Smooth muscle cell (in vitro differentiated cells): ENCODE data around the gene LTBP4. TPM values are rescaled to one million over a fixed set of nuclear protein-coding genes. Genes with fewer than 3 reads are reported as not detected.

Experiments used
- DNase-seq: peaks from one replicate; lab custom pipeline; 2025; ENCODE audit not compliant: unreplicated experiment; lab: John Stamatoyannopoulos, UW
- H2AFZ ChIP-seq: fragments of 200-600 bp; sonication (generic); 2 replicates; pipeline ENCODE4 v1.6.0; 2016; ENCODE audit warnings: antibody characterized with exemption, low read depth, mild to moderate bottlenecking
- H3F3A ChIP-seq: fragments of 200-600 bp; sonication (generic); 2 replicates; pipeline ENCODE4 v1.6.0; 2017; ENCODE audit warnings: antibody characterized with exemption, low read depth
- H3K27ac ChIP-seq: fragments of 200-600 bp; sonication (generic); 2 replicates; pipeline ENCODE4 v1.5.1; 2016; ENCODE audit warnings: low read depth, mild to moderate bottlenecking
- H3K27me3 ChIP-seq: fragments of 200-600 bp; sonication (generic); 2 replicates; pipeline ENCODE4 v1.6.1; 2016; ENCODE audit warnings: low read depth, mild to moderate bottlenecking
- H3K36me3 ChIP-seq: fragments of 200-600 bp; sonication (generic); 2 replicates; pipeline ENCODE4 v1.5.1; 2016; ENCODE audit warnings: low read depth
- H3K4me1 ChIP-seq: fragments of 200-600 bp; sonication (generic); 2 replicates; pipeline ENCODE4 v1.5.1; 2016; ENCODE audit warnings: low read depth
- H3K4me2 ChIP-seq: fragments of 200-600 bp; sonication (generic); 2 replicates; pipeline ENCODE4 v1.6.0; 2016; ENCODE audit warnings: mild to moderate bottlenecking
- H3K4me3 ChIP-seq: fragments of 200-600 bp; sonication (generic); 2 replicates; pipeline ENCODE4 v1.5.1; 2016; ENCODE audit warnings: mild to moderate bottlenecking
- H3K79me2 ChIP-seq: fragments of 200-600 bp; sonication (generic); 2 replicates; pipeline ENCODE4 v1.6.0; 2016; ENCODE audit warnings: low read depth, mild to moderate bottlenecking
- H3K9ac ChIP-seq: fragments of 200-600 bp; sonication (generic); 2 replicates; pipeline ENCODE4 v1.6.0; 2016; ENCODE audit warnings: low read depth
- H3K9me3 ChIP-seq: fragments of 200-600 bp; sonication (generic); replicated peaks from 2 replicates; pipeline ENCODE4 v1.5.1; 2016; ENCODE audit warnings: low read depth
- H4K20me1 ChIP-seq: fragments of 200-600 bp; sonication (generic); 2 replicates; pipeline ENCODE4 v1.6.0; 2016; ENCODE audit warnings: low read depth
- WGBS: methylation state at CpG from one replicate; pipeline ENCODE4 v1.1.7; 2016; ENCODE audit warnings: low lambda C conversion rate; 5-methylcytosine and 5-hydroxymethylcytosine counted together
- polyA plus RNA-seq: library from polyadenylated mRNA; unstranded; fragments of >200 nt; fragmentation: Nextera tagmentation; extraction: Ambion mirVana; gene quantifications from 2 replicates; pipeline ENCODE4 v1.2.1, GENCODE V29; 2016
- total RNA-seq: library from RNA; depleted of rRNA; stranded (reverse); fragments of >200 nt; gene quantifications from 2 replicates; pipeline ENCODE4 v1.2.3, GENCODE V29; 2014
- TF ChIP-seq, protein P1 (sequence below): fragments of 200-600 bp; sonication (generic); IDR thresholded peaks from 2 replicates; pipeline ENCODE4 v1.5.1; 2017; ENCODE audit warnings: borderline replicate concordance, mild to moderate bottlenecking, antibody characterized with exemption; ENCODE audit not compliant: insufficient read depth, poor library complexity, severe bottlenecking

The LTBP4 gene, protein sequence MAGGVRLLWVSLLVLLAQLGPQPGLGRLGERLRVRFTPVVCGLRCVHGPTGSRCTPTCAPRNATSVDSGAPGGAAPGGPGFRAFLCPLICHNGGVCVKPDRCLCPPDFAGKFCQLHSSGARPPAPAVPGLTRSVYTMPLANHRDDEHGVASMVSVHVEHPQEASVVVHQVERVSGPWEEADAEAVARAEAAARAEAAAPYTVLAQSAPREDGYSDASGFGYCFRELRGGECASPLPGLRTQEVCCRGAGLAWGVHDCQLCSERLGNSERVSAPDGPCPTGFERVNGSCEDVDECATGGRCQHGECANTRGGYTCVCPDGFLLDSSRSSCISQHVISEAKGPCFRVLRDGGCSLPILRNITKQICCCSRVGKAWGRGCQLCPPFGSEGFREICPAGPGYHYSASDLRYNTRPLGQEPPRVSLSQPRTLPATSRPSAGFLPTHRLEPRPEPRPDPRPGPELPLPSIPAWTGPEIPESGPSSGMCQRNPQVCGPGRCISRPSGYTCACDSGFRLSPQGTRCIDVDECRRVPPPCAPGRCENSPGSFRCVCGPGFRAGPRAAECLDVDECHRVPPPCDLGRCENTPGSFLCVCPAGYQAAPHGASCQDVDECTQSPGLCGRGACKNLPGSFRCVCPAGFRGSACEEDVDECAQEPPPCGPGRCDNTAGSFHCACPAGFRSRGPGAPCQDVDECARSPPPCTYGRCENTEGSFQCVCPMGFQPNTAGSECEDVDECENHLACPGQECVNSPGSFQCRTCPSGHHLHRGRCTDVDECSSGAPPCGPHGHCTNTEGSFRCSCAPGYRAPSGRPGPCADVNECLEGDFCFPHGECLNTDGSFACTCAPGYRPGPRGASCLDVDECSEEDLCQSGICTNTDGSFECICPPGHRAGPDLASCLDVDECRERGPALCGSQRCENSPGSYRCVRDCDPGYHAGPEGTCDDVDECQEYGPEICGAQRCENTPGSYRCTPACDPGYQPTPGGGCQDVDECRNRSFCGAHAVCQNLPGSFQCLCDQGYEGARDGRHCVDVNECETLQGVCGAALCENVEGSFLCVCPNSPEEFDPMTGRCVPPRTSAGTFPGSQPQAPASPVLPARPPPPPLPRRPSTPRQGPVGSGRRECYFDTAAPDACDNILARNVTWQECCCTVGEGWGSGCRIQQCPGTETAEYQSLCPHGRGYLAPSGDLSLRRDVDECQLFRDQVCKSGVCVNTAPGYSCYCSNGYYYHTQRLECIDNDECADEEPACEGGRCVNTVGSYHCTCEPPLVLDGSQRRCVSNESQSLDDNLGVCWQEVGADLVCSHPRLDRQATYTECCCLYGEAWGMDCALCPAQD (N-terminal part only)
- total RNA-seq (28.5 and 38.5 TPM in 2 replicates), polyA plus RNA-seq (170 and 188 TPM in 2 replicates)

DNA sequence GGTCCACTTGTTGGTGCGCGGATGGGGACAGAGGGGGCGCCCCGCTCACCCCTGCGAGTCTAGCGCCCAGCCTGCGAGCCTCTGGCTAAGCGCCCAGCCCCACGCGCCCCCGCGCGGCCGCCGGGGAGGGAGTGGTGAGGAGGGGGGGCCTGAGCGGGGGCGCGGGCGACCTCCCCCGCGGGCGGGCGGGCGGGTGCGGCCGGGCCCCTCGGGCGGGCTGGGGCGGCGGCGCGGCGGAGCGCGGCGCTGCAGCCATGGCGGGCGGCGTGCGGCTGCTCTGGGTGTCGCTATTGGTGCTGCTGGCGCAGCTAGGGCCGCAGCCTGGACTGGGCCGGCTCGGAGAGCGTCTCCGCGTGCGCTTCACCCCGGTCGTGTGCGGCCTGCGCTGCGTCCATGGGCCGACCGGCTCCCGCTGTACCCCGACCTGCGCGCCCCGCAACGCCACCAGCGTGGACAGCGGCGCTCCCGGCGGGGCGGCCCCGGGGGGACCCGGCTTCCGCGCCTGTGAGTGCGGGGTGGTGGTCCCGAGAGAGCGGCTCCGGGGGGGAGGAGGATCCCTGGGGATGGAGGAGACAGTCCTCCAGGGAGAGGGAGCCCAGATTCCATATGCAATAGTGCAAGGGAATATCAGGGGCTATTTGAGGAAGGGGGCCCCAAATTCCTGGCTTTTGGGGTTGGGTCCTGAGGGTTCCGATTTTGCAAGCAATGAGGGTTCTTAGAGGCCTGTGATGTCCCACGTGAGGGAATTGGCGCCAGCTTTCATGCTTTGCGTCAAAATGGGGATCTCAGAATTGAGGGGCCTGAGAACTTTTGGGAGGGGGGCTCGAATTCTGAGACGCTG lies at the start of gene LTBP4:
TSS of gene LTBP4 (plus strand) at position 236 of the 841 bp plus-strand sequence. CDS start at position 255, 19 bp downstream.
- Histone ChIP-seq H3K4me1 (peaks cover 47% of the 10 kb centered on the region), H4K20me1 (peaks cover 4% of the 10 kb centered on the region), H3K9ac (no peak within 1 kb of the TSS), H3K4me3 (peak within 1 kb of the TSS; percentile 55), H3F3A (peaks cover 33% of the 10 kb centered on the region), H3K4me2 (peak within 1 kb of the TSS; percentile 94), H2AFZ (peak within 1 kb of the TSS; percentile 66), H3K9me3 (no peaks in the 10 kb centered on the region), H3K79me2 (no peaks in the 10 kb centered on the region), H3K36me3 (no peaks in the 10 kb centered on the region), H3K27me3 (peaks cover 3% of the 10 kb centered on the region), H3K27ac (no peak within 1 kb of the TSS)
- peak; percentile 15 for DNase-seq
- 6% methylated on average over 24 of the region's 82 CpGs for WGBS
- TF ChIP-seq, protein P1, sequence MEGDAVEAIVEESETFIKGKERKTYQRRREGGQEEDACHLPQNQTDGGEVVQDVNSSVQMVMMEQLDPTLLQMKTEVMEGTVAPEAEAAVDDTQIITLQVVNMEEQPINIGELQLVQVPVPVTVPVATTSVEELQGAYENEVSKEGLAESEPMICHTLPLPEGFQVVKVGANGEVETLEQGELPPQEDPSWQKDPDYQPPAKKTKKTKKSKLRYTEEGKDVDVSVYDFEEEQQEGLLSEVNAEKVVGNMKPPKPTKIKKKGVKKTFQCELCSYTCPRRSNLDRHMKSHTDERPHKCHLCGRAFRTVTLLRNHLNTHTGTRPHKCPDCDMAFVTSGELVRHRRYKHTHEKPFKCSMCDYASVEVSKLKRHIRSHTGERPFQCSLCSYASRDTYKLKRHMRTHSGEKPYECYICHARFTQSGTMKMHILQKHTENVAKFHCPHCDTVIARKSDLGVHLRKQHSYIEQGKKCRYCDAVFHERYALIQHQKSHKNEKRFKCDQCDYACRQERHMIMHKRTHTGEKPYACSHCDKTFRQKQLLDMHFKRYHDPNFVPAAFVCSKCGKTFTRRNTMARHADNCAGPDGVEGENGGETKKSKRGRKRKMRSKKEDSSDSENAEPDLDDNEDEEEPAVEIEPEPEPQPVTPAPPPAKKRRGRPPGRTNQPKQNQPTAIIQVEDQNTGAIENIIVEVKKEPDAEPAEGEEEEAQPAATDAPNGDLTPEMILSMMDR: no peak

DNA sequence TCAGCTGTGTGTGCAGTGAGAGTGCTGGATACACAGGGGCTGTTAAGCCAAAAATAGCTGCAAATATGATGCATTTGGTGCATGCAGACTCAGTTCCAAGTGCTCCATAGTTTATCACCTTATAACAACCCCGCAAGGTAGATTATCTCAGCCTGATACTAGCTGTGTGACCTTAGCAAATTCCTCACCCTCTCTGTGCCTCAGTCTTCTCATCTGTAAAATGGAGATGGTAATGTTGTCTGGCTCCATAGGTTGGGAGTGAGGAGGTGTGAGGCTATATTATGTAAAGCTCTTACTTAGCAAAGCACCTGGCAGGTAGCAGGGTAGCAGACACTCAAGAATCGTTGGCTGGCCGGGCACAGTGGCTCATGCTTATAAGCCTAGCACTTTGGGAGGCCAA lies 48.3 kb upstream of the LTBP4 start:
- H2AFZ ChIP-seq: no peak overlapping the region
- no peak overlapping the region for H3K27ac ChIP-seq
- 91% methylated on average over 3 of the region's 3 CpGs for WGBS
- no peak overlapping the region for H3K4me3 ChIP-seq
- H4K20me1 ChIP-seq: no peaks in the 10 kb centered on the region
- TF ChIP-seq, protein P1: no peak
- no peaks in the 10 kb centered on the region for H3K9me3 ChIP-seq
- no peak for DNase-seq
- no peaks in the 10 kb centered on the region for H3K36me3 ChIP-seq
- H3K9ac ChIP-seq: no peak overlapping the region
- peaks cover 57% of the 10 kb centered on the region for H3K27me3 ChIP-seq
- no peak overlapping the region for H3K4me2 ChIP-seq
- no peaks in the 10 kb centered on the region for H3K4me1 ChIP-seq
- H3F3A ChIP-seq: no peaks in the 10 kb centered on the region
- H3K79me2 ChIP-seq: no peaks in the 10 kb centered on the region

DNA sequence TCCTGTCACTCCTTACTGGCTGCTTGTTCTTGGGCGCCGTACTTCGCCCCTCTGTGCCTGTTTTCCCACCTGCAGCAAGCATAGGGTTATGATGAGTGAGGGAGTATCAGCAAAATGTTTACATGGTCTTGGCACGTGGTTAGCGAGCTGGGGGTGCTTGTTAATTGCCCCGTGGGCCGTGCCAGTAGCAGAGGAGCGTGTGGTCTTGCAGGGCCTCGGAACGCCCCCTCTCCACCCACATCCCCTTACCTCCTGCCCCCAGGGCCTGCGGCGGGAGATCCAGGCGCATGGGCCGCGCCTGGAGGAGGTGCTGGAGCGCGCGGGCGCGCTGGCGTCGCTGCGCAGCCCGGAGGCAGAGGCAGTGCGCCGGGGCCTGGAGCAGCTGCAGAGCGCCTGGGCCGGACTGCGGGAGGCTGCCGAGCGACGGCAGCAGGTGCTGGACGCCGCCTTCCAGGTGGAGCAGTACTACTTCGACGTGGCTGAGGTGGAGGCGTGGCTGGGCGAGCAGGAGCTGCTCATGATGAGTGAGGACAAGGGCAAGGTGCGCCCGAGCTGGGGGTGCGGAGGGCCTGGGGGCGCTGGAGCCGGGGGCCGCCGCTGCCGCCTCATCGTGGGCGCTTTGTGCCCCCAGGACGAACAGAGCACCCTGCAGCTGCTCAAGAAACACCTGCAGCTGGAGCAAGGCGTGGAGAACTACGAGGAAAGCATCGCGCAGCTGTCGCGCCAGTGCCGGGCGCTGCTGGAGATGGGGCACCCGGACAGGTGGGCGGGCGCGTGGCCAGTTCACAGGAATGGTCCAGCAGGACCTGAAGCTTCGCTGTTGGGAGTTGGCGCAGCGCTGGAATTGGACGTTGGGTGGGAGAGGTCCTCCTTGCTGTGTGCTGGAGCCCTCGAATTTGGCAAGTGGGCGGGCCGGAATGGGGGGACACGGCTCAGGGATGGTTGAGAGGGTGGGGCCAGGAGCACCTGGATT lies 47.0 kb upstream of the LTBP4 start:
- H3K9ac ChIP-seq: no peak overlapping the region
- H3K4me1 ChIP-seq: no peaks in the 10 kb centered on the region
- H4K20me1 ChIP-seq: no peaks in the 10 kb centered on the region
- no peaks in the 10 kb centered on the region for H3K36me3 ChIP-seq
- H2AFZ ChIP-seq: no peak overlapping the region
- no peaks in the 10 kb centered on the region for H3F3A ChIP-seq
- H3K4me2 ChIP-seq: no peak overlapping the region
- DNase-seq: no peak
- H3K27ac ChIP-seq: no peak overlapping the region
- 42% methylated on average over 32 of the region's 69 CpGs for WGBS
- H3K79me2 ChIP-seq: no peaks in the 10 kb centered on the region
- peaks cover 51% of the 10 kb centered on the region for H3K27me3 ChIP-seq
- H3K4me3 ChIP-seq: no peak overlapping the region
- no peaks in the 10 kb centered on the region for H3K9me3 ChIP-seq
- TF ChIP-seq, protein P1: no peak
